C4-2B (cell line): Measurements from ENCODE around the gene TSPEAR.

Experiments
- CTCF ChIP-seq: fragments of 450-650 bp; conservative IDR thresholded peaks from 2 replicates; pipeline ENCODE4 v1.5.1; 2017; ENCODE audit warnings: mild to moderate bottlenecking
- ZFX ChIP-seq: fragments of 450-650 bp; IDR thresholded peaks from 2 replicates; pipeline ENCODE4 v1.6.1; 2017

- TF ChIP-seq CTCF (no peak), ZFX (no peak)
Measured at GRCh38 chr21:44555200-44555875, 156.0 kb downstream of the TSPEAR start.
